ENCODE results near the gene C5orf22.
"Not testable (repeated sequence)": the region's sequence is repeated elsewhere in the genome, so short reads cannot be mapped to it uniquely, and the experiment has no call there.

The C5orf22 gene

DNA sequence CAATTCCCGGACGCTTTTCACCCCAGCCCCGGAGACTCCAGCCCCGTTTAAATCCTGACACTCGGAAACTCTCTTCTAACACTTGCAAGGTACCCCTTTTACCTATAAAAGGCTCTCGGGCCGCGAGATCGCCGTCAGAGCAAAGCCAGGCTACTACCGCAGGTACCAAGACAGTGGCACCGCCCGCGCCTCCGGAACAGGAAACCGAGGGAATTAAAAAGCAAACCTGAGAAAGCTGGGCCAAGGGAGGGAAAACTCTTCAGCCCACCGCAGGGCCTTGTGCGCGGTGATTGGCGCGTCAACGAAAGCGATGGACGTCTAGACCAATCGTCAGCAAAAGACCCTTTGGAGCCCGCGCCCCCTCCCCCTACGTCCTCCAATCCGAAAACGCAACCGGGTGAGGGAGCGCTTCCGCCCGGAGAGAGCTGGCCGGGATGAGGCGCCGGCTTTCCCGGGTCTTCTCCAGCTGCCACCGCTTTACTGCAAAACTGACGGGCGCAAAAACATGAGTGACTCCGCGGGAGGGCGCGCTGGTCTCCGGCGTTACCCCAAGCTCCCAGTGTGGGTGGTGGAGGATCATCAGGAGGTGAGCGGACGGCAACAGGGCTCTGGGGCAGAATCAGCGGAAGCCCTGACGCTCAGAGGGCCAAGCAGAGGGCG lies at the start of gene C5orf22, which contains the start of gene DROSHA:
Gene C5orf22, plus strand, starts transcription at position 414 of the 660 bp plus-strand sequence. Its CDS starts 92 bp downstream, at position 506.
Gene DROSHA, minus strand, starts transcription at position 206 of the 660 bp plus-strand sequence. CDS start 3,034 bp downstream, outside the sequence.
- DNase-seq (ENCODE audit: low read depth, low spot score) = peak; percentile 88

DNA sequence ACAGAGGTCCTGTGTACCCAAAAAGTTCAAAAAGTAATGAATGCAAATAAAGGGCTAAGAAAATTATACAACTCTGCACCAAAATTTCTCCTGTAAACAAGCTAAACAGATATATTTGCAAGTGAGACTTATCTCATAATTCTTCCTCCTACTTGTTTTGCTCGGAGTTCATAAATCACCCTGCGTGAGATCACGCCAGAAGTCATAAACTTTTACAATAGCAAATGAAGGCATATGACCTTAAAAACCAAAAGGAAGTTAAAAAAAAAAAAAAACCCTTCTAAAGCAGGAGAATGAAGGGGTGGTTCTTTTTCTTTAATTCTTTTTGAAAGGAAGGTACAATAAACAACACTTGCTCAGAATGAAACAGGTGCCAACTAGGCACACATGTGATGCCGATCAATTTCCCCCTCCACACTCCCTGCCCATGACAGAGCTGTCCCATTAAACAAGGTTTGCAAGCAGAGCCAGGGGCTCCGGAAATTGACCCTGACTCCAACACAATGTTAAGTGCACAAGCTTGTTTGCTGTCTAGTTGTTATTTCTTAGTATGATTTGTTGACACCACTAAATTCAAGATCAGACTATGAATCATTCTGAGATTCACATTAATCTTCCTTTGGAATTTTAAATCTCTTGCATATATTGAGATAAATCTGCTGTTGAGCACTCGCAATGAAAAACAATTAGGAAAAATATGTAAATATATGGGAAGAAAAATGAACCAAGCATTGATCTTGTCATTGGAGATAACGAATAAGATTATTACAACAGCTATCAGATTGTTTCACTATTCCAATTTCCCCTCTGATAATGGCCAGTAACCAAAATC lies 46.5 kb upstream of the C5orf22 start:
- no peak for DNase-seq (ENCODE audit: low read depth, low spot score)

DNA sequence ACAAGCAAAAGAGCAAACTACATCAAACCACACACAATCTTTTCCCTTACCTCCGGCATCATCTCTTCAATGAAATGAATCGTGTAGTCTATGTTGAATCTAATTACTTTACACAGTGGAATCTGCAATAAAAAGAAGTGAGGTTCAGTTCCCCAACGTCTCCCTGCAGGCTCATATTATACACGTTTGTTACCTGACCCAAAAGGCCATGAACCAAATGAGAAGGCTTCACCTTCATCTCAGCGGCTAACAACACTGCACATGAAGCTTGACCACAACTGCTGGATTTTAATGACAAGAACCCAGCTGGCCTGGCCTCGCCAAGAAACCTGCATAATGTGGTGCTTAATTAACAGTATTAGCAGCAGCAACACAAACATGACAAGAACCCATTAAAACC lies 45.7 kb upstream of the C5orf22 start:
- no peak for DNase-seq (ENCODE audit: low read depth, low spot score)

DNA sequence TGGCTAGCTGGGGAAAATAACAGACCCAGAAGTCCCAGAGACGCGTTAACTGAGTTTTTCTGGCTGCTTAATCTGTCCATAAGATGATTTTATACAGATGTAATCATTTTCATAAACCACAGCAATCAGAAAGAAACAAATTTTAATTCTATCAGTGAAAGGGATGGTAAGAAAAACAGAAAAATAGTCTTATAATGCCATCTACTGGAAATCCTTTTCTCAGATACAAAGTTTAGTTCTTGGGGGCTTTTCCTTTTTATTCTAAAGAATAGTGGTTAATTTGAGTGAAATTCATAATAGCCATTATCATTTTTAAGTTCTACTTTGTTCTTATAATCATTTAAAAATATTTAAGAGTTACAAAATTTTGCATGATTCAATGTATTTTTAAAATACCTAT lies 44.6 kb upstream of the C5orf22 start:
- no peak for DNase-seq (ENCODE audit: low read depth, low spot score)

DNA sequence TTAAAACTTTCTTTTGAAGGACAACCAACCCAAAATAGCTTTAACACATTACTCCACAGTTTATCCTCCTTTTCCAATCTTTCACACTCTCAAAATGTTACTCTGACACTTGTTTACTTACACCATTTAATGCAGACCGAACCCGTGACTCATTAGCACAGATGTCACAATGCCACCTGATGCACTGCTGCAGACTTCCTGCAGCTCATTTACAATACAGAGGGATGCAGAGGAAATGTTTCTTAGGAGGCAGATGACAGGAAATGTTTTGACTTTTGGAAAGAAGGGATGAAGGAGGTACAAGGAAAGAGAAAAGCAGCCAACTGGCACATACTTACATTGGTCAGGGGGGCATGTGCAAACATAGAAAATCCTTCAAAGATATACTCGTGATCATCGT lies 39.2 kb upstream of the C5orf22 start:
- no peak for DNase-seq (ENCODE audit: low read depth, low spot score)

DNA sequence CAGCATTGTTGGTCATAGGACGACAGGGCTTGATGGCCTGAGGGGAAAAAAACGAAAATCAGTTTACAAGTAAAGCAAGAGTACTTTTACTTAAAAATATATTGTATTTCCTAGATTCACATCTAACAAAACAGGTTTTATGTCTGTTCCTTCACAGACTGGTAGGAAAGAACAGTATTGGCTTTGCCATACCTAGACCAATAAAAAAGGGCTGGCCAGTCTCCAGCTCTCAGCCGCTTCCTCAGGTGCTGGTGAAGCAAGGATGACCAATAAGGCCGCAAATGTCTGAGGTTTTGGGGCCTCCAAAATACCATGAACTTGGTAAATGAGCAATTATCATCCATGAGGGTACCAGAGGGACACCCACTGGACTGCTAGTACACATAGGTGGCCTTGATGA lies 36.8 kb upstream of the C5orf22 start:
- DNase-seq (ENCODE audit: low read depth, low spot score) = no peak

DNA sequence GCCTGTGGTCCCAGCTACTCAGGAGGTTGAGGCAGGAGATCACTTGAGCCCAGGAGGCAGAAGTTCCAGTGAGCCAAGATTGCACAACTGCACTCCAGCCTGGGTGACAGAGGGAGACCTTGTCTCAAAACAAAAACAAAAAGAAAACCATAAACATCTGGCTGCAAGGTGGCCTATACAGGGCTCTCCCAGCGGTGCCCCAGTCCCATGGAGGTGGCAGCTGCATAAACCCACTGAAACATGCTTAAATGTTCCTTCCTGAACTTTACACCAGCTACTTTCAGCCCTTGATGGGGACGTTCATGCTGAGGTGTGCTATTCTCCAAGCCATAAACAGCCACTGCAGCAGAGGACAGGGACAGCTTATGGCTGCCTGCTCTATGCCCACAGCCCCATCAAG lies 35.8 kb upstream of the C5orf22 start:
- DNase-seq (ENCODE audit: low read depth, low spot score) = no peak

DNA sequence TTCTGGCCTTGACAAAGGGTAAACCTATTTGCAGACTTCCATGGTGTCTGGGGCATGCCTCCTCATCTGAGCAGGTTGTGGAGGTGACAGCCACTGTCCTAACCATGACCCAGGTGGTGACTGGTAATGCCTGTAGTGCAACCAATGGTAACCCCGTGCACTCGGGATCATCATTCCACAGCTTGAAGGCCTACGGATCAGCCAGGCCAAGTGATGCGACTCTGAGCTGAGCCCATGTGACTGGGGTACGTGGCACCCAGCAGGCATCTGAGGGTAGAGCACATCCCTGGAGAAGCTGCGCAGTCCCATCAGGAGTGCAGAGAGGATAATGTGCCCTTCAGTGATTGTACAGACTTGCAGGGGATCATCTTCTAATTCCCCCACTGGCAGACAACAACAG lies 35.2 kb upstream of the C5orf22 start:
- no peak for DNase-seq (ENCODE audit: low read depth, low spot score)

DNA sequence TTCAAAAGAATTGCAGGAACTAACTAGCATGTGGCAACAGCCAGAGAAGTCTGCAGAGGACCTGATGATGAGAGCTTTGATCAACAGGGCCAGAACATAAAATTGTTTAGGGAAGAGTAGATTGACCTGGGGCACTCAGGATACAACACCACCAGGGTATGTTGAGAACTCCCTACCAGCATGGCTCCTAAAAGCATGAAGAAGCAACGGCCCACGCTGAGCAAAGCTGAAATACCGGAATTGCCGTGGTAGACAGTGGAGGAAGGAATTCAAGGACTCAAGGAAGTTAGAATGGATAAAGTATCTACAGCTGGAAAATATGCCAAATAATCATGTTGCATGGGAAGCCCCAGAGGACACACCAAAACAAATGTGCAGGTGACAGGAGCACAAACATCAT lies 31.8 kb upstream of the C5orf22 start:
- no peak for DNase-seq (ENCODE audit: low read depth, low spot score)

DNA sequence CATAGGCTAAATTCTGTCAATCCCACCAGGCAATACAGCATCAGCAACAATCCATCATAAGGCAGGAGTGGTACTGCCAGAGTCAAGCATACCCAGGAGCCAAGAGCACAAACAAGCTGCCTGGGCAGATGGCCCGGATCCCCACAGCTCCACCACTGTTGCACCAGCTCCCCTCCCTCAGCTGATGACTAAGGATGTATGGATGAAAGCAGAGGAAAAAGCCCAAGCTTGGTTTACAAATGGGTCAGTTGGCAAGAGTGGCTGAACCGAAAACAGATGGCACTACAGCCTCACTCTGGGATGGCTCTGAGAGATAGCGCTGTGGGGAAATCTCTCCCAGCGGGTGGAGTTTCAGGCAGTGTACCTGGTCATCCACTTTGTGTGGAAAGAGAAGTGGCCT lies 29.6 kb upstream of the C5orf22 start:
- DNase-seq (ENCODE audit: low read depth, low spot score) = no peak

DNA sequence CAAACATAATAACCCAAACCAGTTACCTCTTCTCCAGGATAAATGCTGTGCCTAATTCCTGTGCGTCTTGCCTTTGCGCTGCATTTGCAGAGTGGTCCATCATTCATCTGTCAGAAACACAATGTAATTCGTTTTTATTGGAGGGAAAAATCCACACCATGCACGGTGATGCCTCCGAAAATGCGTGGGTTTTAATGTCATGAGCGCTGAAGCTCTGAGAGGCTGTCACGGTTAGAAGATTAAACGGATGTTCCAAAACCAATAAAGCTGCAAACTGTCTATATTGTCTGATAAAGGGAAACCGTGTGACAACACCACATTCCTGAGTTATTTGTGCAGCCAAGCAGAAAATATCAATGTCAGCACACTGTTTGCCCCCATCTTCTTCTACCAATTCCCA lies 27.6 kb upstream of the C5orf22 start:
- DNase-seq (ENCODE audit: low read depth, low spot score) = no peak

DNA sequence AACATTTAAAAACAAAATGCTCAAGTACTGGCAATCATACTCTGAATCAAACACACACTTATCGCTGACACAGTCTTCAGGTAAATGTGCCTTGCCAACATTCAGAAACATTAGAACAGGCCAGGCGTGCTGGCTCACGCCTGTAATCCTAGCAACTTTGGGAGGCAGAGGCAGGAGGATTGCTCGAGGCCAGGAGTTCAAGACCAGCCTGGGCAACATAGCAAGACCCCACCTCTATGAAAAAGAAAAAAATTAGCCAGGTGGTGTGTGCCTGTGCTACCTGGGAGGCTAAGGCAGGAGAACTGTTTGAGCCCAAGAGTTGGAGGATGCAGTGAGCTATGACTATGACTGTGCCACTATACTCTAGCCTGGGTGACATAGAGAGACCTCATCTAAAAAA lies 20.8 kb upstream of the C5orf22 start:
- DNase-seq (ENCODE audit: low read depth, low spot score) = no peak

DNA sequence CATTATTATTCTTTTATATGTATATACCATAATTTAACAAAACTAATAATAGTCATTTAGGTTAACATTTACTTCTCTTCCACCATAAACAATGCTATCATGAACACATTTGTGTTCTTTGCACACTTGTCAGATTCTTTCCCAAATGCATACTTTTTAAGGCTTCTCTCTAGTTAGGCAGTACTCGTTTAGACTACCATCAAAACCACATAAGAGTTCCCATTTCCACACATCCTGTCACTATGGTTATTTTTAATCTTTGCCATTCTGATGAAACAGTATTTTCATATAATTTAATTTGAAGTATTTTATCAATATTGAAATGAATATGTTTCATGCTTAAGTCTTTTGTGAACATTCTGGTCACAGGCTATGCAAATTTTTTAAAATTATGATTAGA lies 15.3 kb upstream of the C5orf22 start:
- DNase-seq (ENCODE audit: low read depth, low spot score) = no peak

DNA sequence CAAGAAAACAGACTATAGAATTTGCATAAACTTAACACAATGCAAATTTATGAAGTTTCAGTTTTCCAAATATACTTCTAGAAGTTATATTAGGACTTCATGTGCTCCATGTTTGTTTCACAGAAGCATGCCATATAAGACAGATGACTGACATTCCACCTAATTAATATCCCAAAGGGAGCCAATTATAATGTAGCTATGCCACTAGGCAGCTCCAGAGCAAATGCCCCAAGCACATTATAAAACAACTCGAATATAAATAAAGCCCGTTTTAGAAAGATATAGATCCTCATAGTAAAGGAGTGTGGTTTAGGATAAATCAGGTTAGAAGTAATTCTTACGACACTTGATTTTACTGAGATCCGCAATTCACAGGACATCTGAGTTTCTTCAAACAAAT lies 9.1 kb upstream of the C5orf22 start:
- DNase-seq (ENCODE audit: low read depth, low spot score) = no peak

DNA sequence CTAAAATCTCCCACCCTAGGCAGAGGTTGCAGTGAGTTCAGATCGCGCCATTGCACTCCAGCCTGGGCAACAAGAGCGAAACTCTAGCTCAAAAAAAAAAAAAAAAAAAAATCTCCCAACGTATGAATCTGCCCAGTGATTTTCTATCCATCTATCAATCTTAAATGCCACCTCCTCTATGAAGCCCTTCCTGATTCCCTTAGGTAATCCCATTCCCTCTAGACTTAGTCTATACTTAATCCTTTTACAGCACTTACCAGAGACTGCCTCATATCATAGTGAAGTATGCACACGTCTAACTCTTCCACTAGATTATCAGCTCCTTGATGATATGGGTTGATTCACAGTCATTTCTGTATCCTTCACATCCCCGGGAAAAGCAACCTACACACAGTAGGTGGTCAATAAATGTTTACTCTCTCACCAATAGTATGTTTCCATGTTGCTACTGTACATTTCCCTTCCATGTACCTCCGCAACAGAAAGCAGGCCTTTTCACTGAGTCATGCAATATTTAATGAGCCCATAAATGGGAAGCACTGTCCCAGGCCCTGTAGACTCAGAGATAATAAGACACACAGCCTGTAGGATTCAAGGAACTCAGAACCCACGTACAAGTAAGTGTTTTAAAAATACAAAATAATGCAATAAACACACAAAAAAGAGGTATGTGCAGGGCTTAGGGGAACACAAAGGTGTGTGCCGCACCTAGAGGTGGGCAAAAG lies 1.4 kb upstream of the C5orf22 start:
- no peak for DNase-seq (ENCODE audit: low read depth, low spot score)

DNA sequence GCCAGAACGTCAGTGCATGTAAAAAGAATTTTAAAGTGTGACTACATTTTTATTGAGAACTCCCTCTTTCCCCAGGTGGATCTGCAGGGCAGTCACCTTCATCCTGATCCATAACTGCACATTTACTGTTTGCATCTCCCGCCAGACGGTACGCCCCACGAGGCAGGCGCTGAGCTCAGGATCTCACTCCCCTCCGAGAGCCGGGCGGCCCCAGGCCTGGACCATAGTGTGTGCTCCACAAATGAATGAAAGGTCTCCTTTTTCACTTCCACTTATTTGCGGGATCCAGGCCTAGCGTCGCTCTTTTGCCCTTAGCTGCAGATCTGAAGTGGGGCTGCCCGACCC lies 586 bp upstream of the C5orf22 start:
- DNase-seq (ENCODE audit: low read depth, low spot score) = no peak

DNA sequence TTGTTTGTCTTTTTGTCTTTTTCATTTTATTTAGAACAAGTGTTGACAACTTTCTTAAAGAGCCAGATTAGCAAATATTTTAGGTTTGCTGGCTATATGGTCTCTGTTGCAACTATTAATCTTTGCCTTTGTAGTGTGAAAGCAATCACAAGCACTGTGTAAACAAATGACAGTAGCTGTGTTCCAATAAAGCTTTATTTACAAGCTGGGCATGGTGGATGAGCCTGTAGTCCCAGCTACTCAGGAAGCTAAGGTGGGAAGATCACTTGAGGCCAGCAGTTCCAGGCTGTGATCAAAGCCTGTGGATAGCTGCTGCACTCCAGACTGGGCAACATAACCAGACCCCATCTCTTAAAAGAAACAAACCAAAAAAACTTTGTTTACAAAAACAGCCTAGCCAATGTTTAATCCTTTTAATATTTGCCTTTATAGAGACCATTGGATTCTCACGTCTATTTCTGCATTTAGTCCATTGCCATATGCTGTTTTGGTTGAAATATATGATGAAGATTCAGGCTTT lies 2.5 kb downstream of the C5orf22 start:
- no peak for DNase-seq (ENCODE audit: low read depth, low spot score)

DNA sequence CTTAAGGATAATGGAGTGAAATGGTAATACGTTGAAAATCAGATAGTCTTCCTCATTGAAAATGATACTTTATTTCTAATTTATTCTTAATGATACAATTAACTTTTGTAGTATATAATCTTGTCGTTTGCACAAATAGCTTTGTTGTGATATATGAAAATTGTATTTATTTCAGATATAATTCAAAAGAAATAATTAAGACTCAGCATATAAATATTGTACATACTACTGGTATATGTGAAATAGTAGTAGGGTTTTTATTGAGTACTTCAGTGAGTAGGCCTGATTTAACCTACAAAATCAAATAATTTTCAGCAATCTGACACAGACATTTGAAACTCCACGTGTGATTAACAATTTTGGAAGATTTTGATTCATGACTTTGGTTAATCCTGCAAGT lies 4.8 kb downstream of the C5orf22 start:
- DNase-seq (ENCODE audit: low read depth, low spot score) = no peak

DNA sequence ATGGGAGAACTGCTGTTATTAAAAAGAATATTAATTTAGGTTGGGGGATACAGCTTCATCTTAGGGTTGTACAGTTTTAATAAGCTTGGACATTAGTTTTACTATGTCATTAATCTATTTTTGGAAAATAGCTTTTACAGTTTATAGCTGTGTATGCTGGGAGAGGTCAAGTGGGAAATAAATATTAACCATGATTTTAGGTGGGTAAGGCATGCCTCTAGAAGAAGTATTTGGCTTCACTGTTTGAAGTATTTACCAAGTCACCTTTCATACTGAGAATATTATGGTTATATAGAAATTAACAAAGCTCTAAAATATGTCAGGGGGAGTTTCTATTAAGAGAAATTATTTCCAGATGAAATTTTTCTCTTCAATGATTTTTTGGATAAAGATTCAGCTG lies 5.2 kb downstream of the C5orf22 start:
- no peak for DNase-seq (ENCODE audit: low read depth, low spot score)

DNA sequence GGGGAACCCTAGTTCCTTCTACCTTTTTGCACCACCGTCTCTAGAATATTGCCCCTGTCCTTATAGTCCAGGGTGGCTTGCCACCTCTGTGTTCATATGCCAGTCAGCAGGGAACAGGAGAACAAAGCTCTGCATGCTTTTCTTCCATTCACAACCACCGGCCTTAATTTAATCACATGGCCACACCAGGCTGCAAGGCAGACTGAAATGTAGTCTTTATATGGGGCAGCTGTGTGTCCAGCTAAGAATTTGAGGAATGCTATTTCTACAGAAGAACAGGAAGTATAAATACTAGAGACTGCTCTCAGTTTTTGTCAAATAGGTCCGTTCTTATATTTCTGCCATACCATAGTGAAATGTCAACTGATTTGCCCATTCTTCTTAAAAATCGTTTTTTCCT lies 5.8 kb downstream of the C5orf22 start:
- no peak for DNase-seq (ENCODE audit: low read depth, low spot score)

DNA sequence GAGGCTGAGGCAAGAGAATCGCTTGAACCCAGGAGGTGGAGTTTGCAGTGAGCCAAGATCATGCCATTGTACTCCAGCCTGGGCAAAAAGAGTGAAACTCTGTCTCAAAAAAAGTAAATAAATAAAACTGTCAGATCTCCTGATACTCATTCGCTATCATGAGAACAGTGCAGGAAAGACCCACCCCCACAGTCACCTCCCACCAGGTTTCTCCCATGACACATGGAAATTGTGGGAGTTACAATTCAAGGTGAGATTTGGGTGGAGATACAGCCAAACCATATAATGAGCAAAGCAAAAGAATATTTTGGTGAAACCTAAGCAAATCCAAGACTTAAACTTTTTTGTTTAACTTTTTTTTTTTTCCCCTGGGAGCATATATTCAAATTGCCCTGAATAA lies 17.0 kb downstream of the C5orf22 start:
- not testable (repeated sequence) for DNase-seq (ENCODE audit: low read depth, low spot score)

DNA sequence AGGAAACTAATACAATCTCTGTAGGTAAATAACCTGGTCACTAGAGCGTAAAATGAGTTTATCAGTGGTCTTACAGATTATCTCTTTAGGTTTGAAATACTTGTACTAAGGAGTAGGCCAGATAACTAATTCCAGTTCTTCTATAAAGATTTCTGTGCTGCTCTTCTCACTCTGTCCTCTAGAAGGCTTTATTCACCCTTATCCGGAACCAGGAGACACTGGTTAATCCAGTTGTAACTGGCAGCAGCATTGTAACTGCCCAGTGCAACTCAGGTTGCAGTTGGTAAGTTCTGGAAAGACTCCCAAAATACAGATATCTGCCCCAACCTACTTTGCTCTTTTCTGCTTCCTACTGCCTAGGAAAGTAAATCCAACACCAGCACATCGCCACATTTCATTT lies 19.8 kb downstream of the C5orf22 start:
- DNase-seq (ENCODE audit: low read depth, low spot score) = no peak
